Ovary (tissue), 3 donors: ENCODE results near the gene NEUROG2.

Experiments used
- CTCF ChIP-seq, 3 donors: fragments of 450-650 bp in 2 of 3; fragments of 200-600 bp in 1 of 3; IDR thresholded peaks; one replicate each; pipeline versions ENCODE4 v1.5.1 to v1.8.0; 2016 to 2022; ENCODE audit warnings: antibody characterized with exemption in 3 of 3, mild to moderate bottlenecking in 1 of 3
- EP300 ChIP-seq: sonication (generic); formaldehyde crosslinking; IDR thresholded peaks from one replicate; pipeline ENCODE4 v1.6.1; 2017; ENCODE audit warnings: antibody characterized with exemption
- POLR2A ChIP-seq: fragments of 450-650 bp; IDR thresholded peaks from one replicate; pipeline ENCODE4 v1.6.1; 2017; ENCODE audit warnings: antibody characterized with exemption, mild to moderate bottlenecking, moderate library complexity
- donor health status: DM: no; HTN: no; CAD: no.

GRCh38 chr4:112557676-112558411 is 41.9 kb upstream of the NEUROG2 start:
- TF ChIP-seq CTCF (IDR thresholded peaks at IDR 0.05) (no peak), EP300 (no peak), POLR2A (no peak)
